ENCODE results near the gene HMGCS1. TPM values are rescaled to one million over a fixed set of nuclear protein-coding genes. Genes with fewer than 3 reads are reported as not detected.

HMGCS1 gene
- total and polyA plus RNA-seq, 2 of the 8 experiments (the other 6 are each of a cell fraction or from before 2014, with no cell fraction given) = 63.6 to 236 TPM

- TF ChIP-seq SP4 (IDR thresholded peaks at IDR 0.05; ENCODE audit: low read length) = no peak
Measured at GRCh38 chr5:43244823-43245565, 68.2 kb downstream of the HMGCS1 start (continued).

Measured in H1 (cell line).